ENCODE data around the gene PLPP3.

PLPP3 gene

DNA sequence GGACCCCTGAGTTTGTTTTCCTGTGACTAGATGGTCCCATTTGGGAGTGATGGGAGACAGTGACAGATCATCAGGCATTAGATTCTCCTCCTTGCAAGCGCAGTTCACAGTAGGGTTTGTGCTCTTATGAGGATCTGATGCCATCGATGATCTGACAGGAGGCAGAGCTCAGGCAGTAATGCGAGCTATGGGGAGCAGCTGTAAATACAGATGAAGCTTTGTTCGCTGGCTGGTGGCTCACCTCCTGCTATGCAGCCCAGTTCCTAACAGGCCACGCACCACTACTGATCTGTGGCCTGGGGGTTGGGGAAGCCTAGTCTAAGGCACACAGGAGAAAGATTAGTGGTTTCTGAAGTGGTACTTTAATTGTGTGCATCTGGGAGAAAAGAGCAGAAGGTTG, 7.1 kb upstream of the PLPP3 start:
- DNase-seq = no peak
- Histone ChIP-seq H3K9me3 (no peaks in the 10 kb centered on the region), H3K27me3 (no peaks in the 10 kb centered on the region), H3K4me1 (no peaks in the 10 kb centered on the region), H3K36me3 (no peaks in the 10 kb centered on the region), H3K4me3 (ENCODE audit: low read depth, low read length) (no peak overlapping the region)
- TF ChIP-seq, protein P1, sequence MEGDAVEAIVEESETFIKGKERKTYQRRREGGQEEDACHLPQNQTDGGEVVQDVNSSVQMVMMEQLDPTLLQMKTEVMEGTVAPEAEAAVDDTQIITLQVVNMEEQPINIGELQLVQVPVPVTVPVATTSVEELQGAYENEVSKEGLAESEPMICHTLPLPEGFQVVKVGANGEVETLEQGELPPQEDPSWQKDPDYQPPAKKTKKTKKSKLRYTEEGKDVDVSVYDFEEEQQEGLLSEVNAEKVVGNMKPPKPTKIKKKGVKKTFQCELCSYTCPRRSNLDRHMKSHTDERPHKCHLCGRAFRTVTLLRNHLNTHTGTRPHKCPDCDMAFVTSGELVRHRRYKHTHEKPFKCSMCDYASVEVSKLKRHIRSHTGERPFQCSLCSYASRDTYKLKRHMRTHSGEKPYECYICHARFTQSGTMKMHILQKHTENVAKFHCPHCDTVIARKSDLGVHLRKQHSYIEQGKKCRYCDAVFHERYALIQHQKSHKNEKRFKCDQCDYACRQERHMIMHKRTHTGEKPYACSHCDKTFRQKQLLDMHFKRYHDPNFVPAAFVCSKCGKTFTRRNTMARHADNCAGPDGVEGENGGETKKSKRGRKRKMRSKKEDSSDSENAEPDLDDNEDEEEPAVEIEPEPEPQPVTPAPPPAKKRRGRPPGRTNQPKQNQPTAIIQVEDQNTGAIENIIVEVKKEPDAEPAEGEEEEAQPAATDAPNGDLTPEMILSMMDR (IDR thresholded peaks at IDR 0.05; ENCODE audit: low read depth, low read length) = no peak

DNA sequence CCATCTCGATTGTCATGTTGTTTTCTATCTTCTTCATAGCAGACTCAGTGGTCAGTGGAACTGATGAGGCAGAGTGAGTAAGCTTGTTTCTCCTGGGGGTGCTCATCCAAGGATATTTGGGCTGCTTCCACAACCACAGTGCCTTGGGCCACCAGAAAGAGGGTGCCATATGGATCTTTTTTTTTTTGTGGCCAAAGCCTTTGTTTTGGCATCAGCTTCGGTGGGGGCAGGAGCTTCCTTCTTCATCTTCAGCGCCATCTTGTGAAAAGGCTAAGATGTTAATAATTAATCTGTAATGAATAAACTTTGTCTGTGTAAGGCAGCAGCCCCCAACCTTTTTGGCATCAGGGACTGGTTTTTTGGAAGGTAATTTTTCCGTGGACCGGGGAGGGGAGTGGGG, 6.6 kb upstream of the PLPP3 start:
- TF ChIP-seq, protein P1 (IDR thresholded peaks at IDR 0.05; ENCODE audit: low read depth, low read length) = no peak
- DNase-seq = no peak
- no peaks in the 10 kb centered on the region for H3K27me3 ChIP-seq

GRCh38 chr1:56584910-56585528, 5.7 kb upstream of the PLPP3 start:
- H3K27me3 ChIP-seq = no peaks in the 10 kb centered on the region
- peak; percentile 8 for DNase-seq
- H3K4me3 ChIP-seq (ENCODE audit: low read depth, low read length) = no peak overlapping the region
- H3K4me1 ChIP-seq = no peaks in the 10 kb centered on the region
- no peaks in the 10 kb centered on the region for H3K36me3 ChIP-seq
- H3K9me3 ChIP-seq = no peaks in the 10 kb centered on the region
- TF ChIP-seq, protein P1 (IDR thresholded peaks at IDR 0.05; ENCODE audit: low read depth, low read length) = peak; percentile 67

More for the DNA sequence above, 6.6 kb upstream of the PLPP3 start:
- H3K4me1 ChIP-seq = no peaks in the 10 kb centered on the region
- H3K4me3 ChIP-seq (ENCODE audit: low read depth, low read length) = no peak overlapping the region
- no peaks in the 10 kb centered on the region for H3K9me3 ChIP-seq
- H3K36me3 ChIP-seq = no peaks in the 10 kb centered on the region

DNA sequence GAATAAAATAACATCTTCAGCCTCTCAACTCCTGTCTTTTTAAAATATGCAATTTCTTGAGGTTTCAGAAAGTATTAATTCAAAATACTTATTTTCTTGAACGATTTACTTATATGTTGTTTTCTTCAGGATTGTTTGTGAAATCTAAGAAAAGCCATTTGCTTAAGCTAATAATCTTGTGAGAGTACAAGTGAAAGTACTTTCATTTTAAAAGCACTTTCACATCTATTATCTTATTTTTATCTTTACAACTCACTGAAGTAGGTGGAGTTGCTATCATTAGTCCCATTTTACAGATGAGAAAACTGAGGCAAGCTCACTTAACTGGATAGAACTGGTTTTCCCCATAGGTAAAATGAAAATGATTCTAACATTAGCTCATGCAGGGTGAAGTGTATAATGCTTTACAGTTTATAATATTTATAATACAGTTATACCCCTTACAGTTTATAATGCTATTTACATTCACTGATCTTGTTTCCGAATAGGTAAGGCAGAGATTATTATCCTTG, 4.7 kb upstream of the PLPP3 start:
- TF ChIP-seq, protein P1 (IDR thresholded peaks at IDR 0.05; ENCODE audit: low read depth, low read length) = no peak
- Histone ChIP-seq H3K9me3 (no peaks in the 10 kb centered on the region), H3K4me3 (ENCODE audit: low read depth, low read length) (no peak overlapping the region), H3K36me3 (no peaks in the 10 kb centered on the region), H3K27me3 (peaks cover 3% of the 10 kb centered on the region), H3K4me1 (no peaks in the 10 kb centered on the region)
- DNase-seq = no peak

DNA sequence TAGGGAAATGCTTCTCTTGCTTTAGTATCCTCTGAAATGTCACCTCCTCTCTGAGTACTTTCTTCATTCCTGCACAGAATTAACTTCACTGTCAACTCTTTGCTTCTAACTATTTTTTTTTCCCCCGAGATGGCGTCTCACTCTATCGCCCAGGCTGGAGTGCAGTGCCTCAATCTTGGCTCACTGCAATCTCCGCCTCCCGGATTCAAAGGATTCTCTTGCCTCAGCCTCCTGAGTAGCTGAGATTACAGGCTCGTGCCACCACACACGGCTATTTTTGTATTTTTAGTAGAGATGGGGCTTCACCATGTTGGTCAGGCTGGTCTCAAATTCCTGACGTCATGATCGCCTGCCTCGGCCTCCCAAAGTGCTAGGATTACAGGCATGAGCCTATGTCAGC, 1.4 kb upstream of the PLPP3 start:
- no peaks in the 10 kb centered on the region for H3K36me3 ChIP-seq
- DNase-seq = no peak
- TF ChIP-seq, protein P1 (IDR thresholded peaks at IDR 0.05; ENCODE audit: low read depth, low read length) = no peak
- no peak overlapping the region for H3K4me3 ChIP-seq (ENCODE audit: low read depth, low read length)
- H3K27me3 ChIP-seq = peaks cover 23% of the 10 kb centered on the region
- no peaks in the 10 kb centered on the region for H3K9me3 ChIP-seq
- no peaks in the 10 kb centered on the region for H3K4me1 ChIP-seq

- TF ChIP-seq, protein P1 (IDR thresholded peaks at IDR 0.05; ENCODE audit: low read depth, low read length) = no peak
- Histone ChIP-seq H3K36me3 (no peaks in the 10 kb centered on the region), H3K4me1 (no peaks in the 10 kb centered on the region), H3K4me3 (ENCODE audit: low read depth, low read length) (peak overlapping the region; percentile 52), H3K9me3 (no peaks in the 10 kb centered on the region), H3K27me3 (peaks cover 42% of the 10 kb centered on the region)
- DNase-seq = peak; percentile 13
Observed at GRCh38 chr1:56578138-56578962, 1.0 kb downstream of the PLPP3 start.
